ENCODE data around the gene KLRG1. TPM values are rescaled to one million over a fixed set of nuclear protein-coding genes. Genes with fewer than 3 reads are reported as not detected.

The KLRG1 gene
- total RNA-seq, 1 donor from 2014 or later = 0.84 TPM

GRCh38 chr12:9037431-9037830 is 48.1 kb downstream of the KLRG1 start:
- DNase-seq = no peak
- intact Hi-C loops (cut with micrococcal nuclease) = loop anchor here (5.0 kb wide), 1 partner anchor 125 kb away; the partner anchor contains the start of gene PHC1
- peaks cover 27% of the 10 kb centered on the region for H3K4me1 Mint-ChIP-seq

GRCh38 chr12:9039397-9039977 is 50.1 kb downstream of the KLRG1 start:
- Mint-ChIP-seq H3K36me3 (ENCODE audit: low read depth) (peaks cover 2% of the 10 kb centered on the region), H3K4me1 (peaks cover 19% of the 10 kb centered on the region), H3K27me3 (peaks cover 12% of the 10 kb centered on the region), H3K27ac (no peak overlapping the region), H3K9me3 (no peaks in the 10 kb centered on the region), H3K4me3 (no peak overlapping the region)
- intact Hi-C loops (cut with micrococcal nuclease) = loop anchor here (1.0 to 5.0 kb wide), 5 partner anchors 15 to 149 kb away; partner anchors contain the start of gene PHC1
- DNase-seq = peak; percentile 76

More at GRCh38 chr12:9037431-9037830, 48.1 kb downstream of the KLRG1 start:
- H3K4me3 Mint-ChIP-seq = no peak overlapping the region
- peaks cover 2% of the 10 kb centered on the region for H3K36me3 Mint-ChIP-seq (ENCODE audit: low read depth)
- H3K27ac Mint-ChIP-seq = no peak overlapping the region
- H3K27me3 Mint-ChIP-seq = peaks cover 7% of the 10 kb centered on the region
- no peaks in the 10 kb centered on the region for H3K9me3 Mint-ChIP-seq

GRCh38 chr12:9040484-9041186 is 51.3 kb downstream of the KLRG1 start:
- Mint-ChIP-seq H3K4me3 (peak overlapping the region; percentile 15), H3K27me3 (peaks cover 15% of the 10 kb centered on the region), H3K36me3 (ENCODE audit: low read depth) (no peaks in the 10 kb centered on the region), H3K9me3 (no peaks in the 10 kb centered on the region), H3K4me1 (peaks cover 19% of the 10 kb centered on the region), H3K27ac (no peak overlapping the region)
- no peak for DNase-seq
- intact Hi-C loops (cut with micrococcal nuclease) = no loop called here

- H3K4me3 Mint-ChIP-seq = no peak overlapping the region
- H3K27ac Mint-ChIP-seq = no peak overlapping the region
- no peaks in the 10 kb centered on the region for H3K36me3 Mint-ChIP-seq (ENCODE audit: low read depth)
- intact Hi-C loops (cut with micrococcal nuclease) = no loop called here
- no peak for DNase-seq
- peaks cover 19% of the 10 kb centered on the region for H3K4me1 Mint-ChIP-seq
- H3K9me3 Mint-ChIP-seq = no peaks in the 10 kb centered on the region
- peaks cover 16% of the 10 kb centered on the region for H3K27me3 Mint-ChIP-seq
Measured at GRCh38 chr12:9041321-9041720, 52.0 kb downstream of the KLRG1 start.

GRCh38 chr12:9043766-9044165 is 54.4 kb downstream of the KLRG1 start:
- Mint-ChIP-seq H3K27me3 (peaks cover 18% of the 10 kb centered on the region), H3K27ac (no peak overlapping the region), H3K9me3 (no peaks in the 10 kb centered on the region), H3K36me3 (ENCODE audit: low read depth) (no peaks in the 10 kb centered on the region), H3K4me3 (no peak overlapping the region), H3K4me1 (peaks cover 19% of the 10 kb centered on the region)
- intact Hi-C loops (cut with micrococcal nuclease) = no loop called here
- no peak for DNase-seq

GRCh38 chr12:9047105-9047504 is 57.8 kb downstream of the KLRG1 start:
- H3K4me1 Mint-ChIP-seq = peaks cover 1% of the 10 kb centered on the region
- DNase-seq = no peak
- no peaks in the 10 kb centered on the region for H3K9me3 Mint-ChIP-seq
- intact Hi-C loops (cut with micrococcal nuclease) = no loop called here
- H3K4me3 Mint-ChIP-seq = no peak overlapping the region
- peaks cover 11% of the 10 kb centered on the region for H3K27me3 Mint-ChIP-seq
- H3K36me3 Mint-ChIP-seq (ENCODE audit: low read depth) = no peaks in the 10 kb centered on the region
- H3K27ac Mint-ChIP-seq = no peak overlapping the region

- no peaks in the 10 kb centered on the region for H3K36me3 Mint-ChIP-seq (ENCODE audit: low read depth)
- DNase-seq = no peak
Measured at GRCh38 chr12:9048930-9049329, 59.6 kb downstream of the KLRG1 start.

GRCh38 chr12:9049520-9050133 is 60.3 kb downstream of the KLRG1 start:
- Mint-ChIP-seq H3K36me3 (ENCODE audit: low read depth) (no peaks in the 10 kb centered on the region), H3K4me3 (no peak overlapping the region), H3K9me3 (no peaks in the 10 kb centered on the region), H3K27ac (no peak overlapping the region), H3K4me1 (peaks cover 1% of the 10 kb centered on the region), H3K27me3 (peaks cover 6% of the 10 kb centered on the region)
- intact Hi-C loops (cut with micrococcal nuclease) = loop anchor here (1.0 to 2.0 kb wide), 2 partner anchors 367 to 505 kb away; no protein-coding TSS in a partner anchor
- peak; percentile 78 for DNase-seq

More at GRCh38 chr12:9048930-9049329, 59.6 kb downstream of the KLRG1 start:
- Mint-ChIP-seq H3K4me1 (peaks cover 1% of the 10 kb centered on the region), H3K4me3 (no peak overlapping the region), H3K9me3 (no peaks in the 10 kb centered on the region), H3K27ac (no peak overlapping the region), H3K27me3 (peaks cover 6% of the 10 kb centered on the region)
- intact Hi-C loops (cut with micrococcal nuclease) = loop anchor here (1.0 to 2.0 kb wide), 2 partner anchors 366 to 505 kb away; no protein-coding TSS in a partner anchor

GRCh38 chr12:9050521-9051157 is 61.3 kb downstream of the KLRG1 start:
- Mint-ChIP-seq H3K27ac (no peak overlapping the region), H3K27me3 (peaks cover 3% of the 10 kb centered on the region), H3K4me3 (no peak overlapping the region), H3K4me1 (peaks cover 1% of the 10 kb centered on the region), H3K36me3 (ENCODE audit: low read depth) (no peaks in the 10 kb centered on the region), H3K9me3 (no peaks in the 10 kb centered on the region)
- DNase-seq = no peak
- intact Hi-C loops (cut with micrococcal nuclease) = no loop called here

- Mint-ChIP-seq H3K27me3 (peaks cover 3% of the 10 kb centered on the region), H3K9me3 (no peaks in the 10 kb centered on the region), H3K4me1 (peaks cover 1% of the 10 kb centered on the region), H3K27ac (no peak overlapping the region), H3K36me3 (ENCODE audit: low read depth) (no peaks in the 10 kb centered on the region), H3K4me3 (no peak overlapping the region)
- no peak for DNase-seq
- intact Hi-C loops (cut with micrococcal nuclease) = no loop called here
Measured at GRCh38 chr12:9051158-9051550, 61.8 kb downstream of the KLRG1 start.

- no peaks in the 10 kb centered on the region for H3K9me3 Mint-ChIP-seq
- no peak overlapping the region for H3K27ac Mint-ChIP-seq
- H3K27me3 Mint-ChIP-seq = peaks cover 2% of the 10 kb centered on the region
- intact Hi-C loops (cut with micrococcal nuclease) = no loop called here
- H3K36me3 Mint-ChIP-seq (ENCODE audit: low read depth) = no peaks in the 10 kb centered on the region
- no peak overlapping the region for H3K4me3 Mint-ChIP-seq
- peaks cover 1% of the 10 kb centered on the region for H3K4me1 Mint-ChIP-seq
- no peak for DNase-seq
Measured at GRCh38 chr12:9052610-9053009, 63.3 kb downstream of the KLRG1 start.

All from activated CD4-positive, alpha-beta T cell treated with anti-CD3 and anti-CD28 coated beads, Interleukin-2, amount 10 ng/mL, durations not matched to agents 24 days and 14 days (primary cell).